PFSK-1 (cell line): Measurements from ENCODE around the gene GABRP.

Source experiments
- FOXP2 ChIP-seq: optimal IDR thresholded peaks from 2 replicates; pipeline ENCODE3; 2011; ENCODE audit warnings: borderline replicate concordance, control low read depth, inconsistent platforms; ENCODE audit not compliant: insufficient read depth; ENCODE audit errors: extremely low read length, extremely low read depth
- POLR2AphosphoS5 ChIP-seq: IDR thresholded peaks from 2 replicates; pipeline ENCODE4 v1.6.1; 2012; ENCODE audit warnings: low read depth, mild to moderate bottlenecking, control low read depth, low read length, moderate library complexity
- REST ChIP-seq, 2 experiments: IDR thresholded peaks; 2 replicates each; pipeline versions ENCODE4 v1.6.1 to v1.8.0; 2011 to 2012; ENCODE audit warnings: low read depth in 2 of 2, low read length in 2 of 2, control low read depth in 1 of 2, inconsistent platforms in 1 of 2, mild to moderate bottlenecking in 1 of 2, moderate library complexity in 1 of 2; ENCODE audit not compliant: insufficient read depth in 1 of 2
- SIN3A ChIP-seq: IDR thresholded peaks from 2 replicates; pipeline ENCODE4 v1.6.1; 2012; ENCODE audit warnings: mild to moderate bottlenecking, low read length, moderate library complexity, borderline replicate concordance; ENCODE audit not compliant: insufficient read depth
- TAF1 ChIP-seq: IDR thresholded peaks from 2 replicates; pipeline ENCODE4 v1.6.1; 2012; ENCODE audit warnings: low read length, control low read depth, borderline replicate concordance; ENCODE audit not compliant: insufficient read depth

- TF ChIP-seq REST (IDR thresholded peaks at IDR 0.05; ENCODE audit: insufficient read depth in 1 of 2, low read depth in 2 of 2, low read length in 2 of 2), result no peak
- TF ChIP-seq POLR2AphosphoS5, result no peak
- no peak for TF ChIP-seq TAF1
- no peak for TF ChIP-seq FOXP2
- no peak for TF ChIP-seq SIN3A
Observed at GRCh38 chr5:170809551-170809950, 26.0 kb downstream of the GABRP start.
